ENCODE data around the gene CCDC146.
A peak's percentile ranks its signal among the peaks of the same experiment; 100 is the strongest.
"Not testable (repeated sequence)": the region's sequence is repeated elsewhere in the genome, so short reads cannot be mapped to it uniquely, and the experiment has no call there.

CCDC146 gene

GRCh38 chr7:77154917-77155464, 32.6 kb downstream of the CCDC146 start:
- DNase-seq, result not testable (repeated sequence)

GRCh38 chr7:77155601-77156377, 33.4 kb downstream of the CCDC146 start:
- DNase-seq, result not testable (repeated sequence)

- not testable (repeated sequence) for DNase-seq
These were observed 34.6 kb downstream of the CCDC146 start for GRCh38 chr7:77157034-77157433.

GRCh38 chr7:77157446-77157845, 35.0 kb downstream of the CCDC146 start:
- no peak for DNase-seq

- not testable (repeated sequence) for DNase-seq
These were observed 48.7 kb downstream of the CCDC146 start for GRCh38 chr7:77171073-77171472.

- DNase-seq, result not testable (repeated sequence)
These were observed 50.2 kb downstream of the CCDC146 start for GRCh38 chr7:77172437-77173172.

- DNase-seq, result not testable (repeated sequence)
These were observed 52.0 kb downstream of the CCDC146 start for GRCh38 chr7:77174418-77174817.

GRCh38 chr7:77175274-77175800, 52.9 kb downstream of the CCDC146 start:
- not testable (repeated sequence) for DNase-seq

- not testable (repeated sequence) for DNase-seq
These were observed 55.0 kb downstream of the CCDC146 start for GRCh38 chr7:77177321-77177904.

GRCh38 chr7:77178024-77178423, 55.6 kb downstream of the CCDC146 start:
- not testable (repeated sequence) for DNase-seq

GRCh38 chr7:77181015-77181595, 58.7 kb downstream of the CCDC146 start:
- DNase-seq, result no peak

GRCh38 chr7:77181734-77182133, 59.3 kb downstream of the CCDC146 start:
- no peak for DNase-seq

- no peak for DNase-seq
These were observed 59.8 kb downstream of the CCDC146 start for GRCh38 chr7:77182261-77182660.

- no peak for DNase-seq
These were observed 62.0 kb downstream of the CCDC146 start for GRCh38 chr7:77184463-77184862.

GRCh38 chr7:77184990-77185389, 62.6 kb downstream of the CCDC146 start:
- no peak for DNase-seq

GRCh38 chr7:77185866-77186265, 63.5 kb downstream of the CCDC146 start:
- no peak for DNase-seq

GRCh38 chr7:77188731-77189437, 66.5 kb downstream of the CCDC146 start:
- DNase-seq, result no peak

GRCh38 chr7:77197141-77197540, 74.7 kb downstream of the CCDC146 start:
- no peak for DNase-seq

- peak; percentile 37 for DNase-seq
These were observed 76.9 kb downstream of the CCDC146 start, which contains the start of gene FGL2 for GRCh38 chr7:77199013-77199966. Gene FGL2 (minus strand): TSS chr7:77199819. CDS start chr7:77199793, 26 bp downstream.

- no peak for DNase-seq
These were observed 78.1 kb downstream of the CCDC146 start for GRCh38 chr7:77200542-77200941.

All from central memory CD4-positive, alpha-beta T cell (primary cell).